Stimulated activated CD8-positive, alpha-beta memory T cell treated with anti-CD3 and anti-CD28 coated beads, Interleukin-15, amount 100 ng/mL, for 48 hours (primary cell): ENCODE measurements around the gene DRD3.

ENCODE experiments used
- DNase-seq, 2 donors: peaks; one replicate each; pipeline ENCODE4 v3.0.0-alpha.2; 2020; ENCODE audit warnings: low read depth in 2 of 2

The DRD3 gene

DNA sequence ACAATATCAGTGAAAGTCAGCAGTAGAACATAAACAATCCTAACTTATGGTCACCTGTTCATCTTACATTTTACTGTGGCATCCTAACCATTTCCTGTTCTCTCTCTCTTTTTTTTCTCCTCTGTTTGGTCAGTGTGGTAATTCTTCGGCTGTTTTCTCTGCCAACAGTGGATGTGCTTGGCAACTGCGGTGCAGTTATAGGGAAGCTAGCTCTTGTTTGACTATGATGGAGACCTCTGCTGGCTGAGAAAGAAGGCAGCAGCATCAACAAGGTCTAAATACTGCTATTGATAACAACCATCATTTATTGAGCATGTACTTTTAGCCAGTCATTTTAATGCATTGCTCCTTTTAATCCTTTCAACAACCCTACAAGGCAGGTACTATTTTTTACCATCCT lies 723 bp upstream of the DRD3 start:
- no peak for DNase-seq

GRCh38 chr3:114176890-114177289 lies 2.0 kb downstream of the DRD3 start:
- no peak for DNase-seq

GRCh38 chr3:114176487-114176886 lies 2.4 kb downstream of the DRD3 start:
- no peak for DNase-seq

- no peak for DNase-seq
Observed at GRCh38 chr3:114175204-114175987, 3.5 kb downstream of the DRD3 start.

- DNase-seq, result no peak
Observed at GRCh38 chr3:114171677-114172076, 7.2 kb downstream of the DRD3 start.

GRCh38 chr3:114168150-114168549 lies 10.7 kb downstream of the DRD3 start:
- DNase-seq, result no peak

DNA sequence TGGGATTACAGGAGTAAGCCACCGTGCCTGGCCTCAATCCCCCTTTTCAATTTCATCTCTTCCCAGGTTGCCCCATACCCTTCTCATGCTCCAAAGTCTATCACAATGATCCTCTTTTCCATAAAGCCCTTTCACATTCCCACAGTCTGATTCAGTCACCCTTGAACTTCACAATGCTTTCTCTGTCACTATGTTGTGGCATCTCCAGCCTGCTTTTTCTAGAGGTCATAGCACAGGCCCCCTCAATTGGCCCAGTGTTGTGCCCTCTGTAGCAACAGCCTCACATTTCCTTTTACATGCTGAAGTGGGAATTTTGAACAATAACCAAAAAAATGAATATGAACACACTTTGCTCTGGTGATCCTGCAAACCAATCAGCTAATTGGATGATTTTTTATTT lies 21.5 kb downstream of the DRD3 start:
- DNase-seq, result no peak

DNA sequence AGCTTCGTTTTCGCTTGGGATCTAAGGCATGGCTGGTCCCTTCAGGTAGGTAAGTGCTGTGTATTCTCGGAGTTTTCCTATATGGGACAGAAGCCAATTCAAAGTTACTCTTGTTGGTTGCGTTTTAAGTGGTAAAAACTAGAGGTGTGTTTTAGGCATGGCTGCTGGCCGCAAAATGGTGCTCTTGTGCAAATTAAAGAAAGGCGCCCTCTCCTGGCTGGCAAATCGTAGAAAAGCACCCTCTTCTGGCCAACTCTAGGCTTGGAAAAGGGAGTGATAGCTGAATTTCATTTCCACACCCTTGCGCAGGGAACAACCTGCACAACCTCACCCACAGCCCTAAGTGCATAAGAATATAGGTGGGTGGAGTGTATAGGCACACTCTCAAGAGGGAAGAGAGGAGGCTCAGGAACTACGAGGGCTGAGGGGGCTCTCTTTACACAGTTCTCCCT lies 23.5 kb downstream of the DRD3 start:
- peak in 1 of 2 donors; percentile 9 for DNase-seq

DNA sequence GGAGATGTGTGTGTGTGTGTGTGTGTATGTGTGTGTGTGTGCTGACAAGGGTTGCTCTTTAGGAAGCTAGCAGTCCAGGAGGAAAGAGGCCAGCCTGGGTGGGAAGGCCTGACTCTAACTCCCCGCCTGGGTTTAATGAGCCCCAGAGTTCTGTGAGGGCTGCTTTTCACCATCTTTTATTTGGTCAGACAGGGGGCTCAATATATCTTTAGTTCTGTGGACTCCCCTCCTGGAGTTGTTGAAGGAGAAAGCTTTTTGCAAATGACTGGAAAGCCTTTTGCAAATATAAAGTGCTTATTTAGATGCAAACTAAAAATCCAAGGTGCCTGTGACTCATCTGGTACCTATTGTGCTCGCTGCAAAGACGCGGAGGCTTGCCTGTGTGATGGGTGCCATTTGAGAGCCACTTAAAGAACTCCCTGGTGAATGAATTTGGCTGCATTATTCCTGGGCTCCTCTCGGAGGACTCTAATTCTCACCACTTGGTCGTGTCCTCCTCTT lies 24.5 kb downstream of the DRD3 start:
- no peak for DNase-seq

DNA sequence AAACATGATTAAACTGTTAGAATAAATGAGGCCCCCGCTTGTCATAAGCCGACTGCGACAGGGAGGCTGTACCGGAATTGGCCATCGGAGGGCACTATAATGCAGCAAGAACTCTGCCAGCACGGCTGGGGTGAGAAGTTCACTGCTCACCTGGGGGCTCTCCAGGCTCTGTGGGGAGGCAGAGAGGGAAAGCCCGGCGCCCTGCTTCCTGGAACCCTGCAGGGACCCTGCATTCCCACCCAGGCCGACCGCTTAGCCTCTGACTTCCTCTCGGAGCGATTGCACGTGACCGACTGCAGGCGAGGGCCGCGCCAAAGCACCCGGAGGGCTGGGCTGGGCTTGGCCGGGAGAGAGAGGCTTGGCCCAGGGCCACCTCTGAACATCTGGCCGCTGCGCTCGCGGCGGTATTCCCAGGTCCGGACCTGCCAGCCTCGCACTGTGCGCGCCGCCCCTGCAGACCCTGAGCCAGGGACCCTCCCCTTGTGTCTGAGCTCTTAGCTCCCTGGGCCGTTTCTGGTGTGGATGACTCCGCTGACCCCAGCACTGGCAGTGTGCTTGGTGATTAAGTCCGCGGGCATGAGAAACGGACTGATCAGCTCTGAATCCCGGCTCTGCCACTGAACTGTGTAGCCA lies 26.2 kb downstream of the DRD3 start:
- peak; percentile 66 to 72 for DNase-seq

GRCh38 chr3:114151091-114151490 lies 27.8 kb downstream of the DRD3 start:
- no peak for DNase-seq

GRCh38 chr3:114147251-114147650 lies 31.6 kb downstream of the DRD3 start:
- DNase-seq, result no peak

- peak; percentile 40 to 56 for DNase-seq
Observed at GRCh38 chr3:114144909-114145688, 33.8 kb downstream of the DRD3 start.

DNA sequence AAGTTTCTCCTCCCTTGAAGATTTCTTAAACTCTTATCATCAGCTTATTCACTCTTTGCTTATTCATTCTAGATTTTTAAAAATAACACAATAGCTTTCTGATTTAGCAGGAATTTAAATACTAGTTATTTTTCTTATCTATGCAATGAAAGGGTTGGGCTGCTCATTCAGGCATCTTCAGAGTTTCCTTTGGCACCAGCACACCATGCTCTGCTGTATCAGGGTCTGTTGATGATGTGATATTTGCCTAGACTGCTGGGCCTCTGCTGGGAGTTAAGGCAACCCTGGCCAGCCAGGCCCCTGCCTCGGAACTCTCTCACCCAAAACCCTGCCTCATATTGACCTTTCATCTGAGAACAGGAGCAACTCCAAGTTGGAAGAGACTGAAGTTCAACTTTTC lies 35.0 kb downstream of the DRD3 start:
- no peak for DNase-seq

- no peak for DNase-seq
Observed at GRCh38 chr3:114139836-114140235, 39.0 kb downstream of the DRD3 start.

GRCh38 chr3:114133947-114134346 lies 44.9 kb downstream of the DRD3 start:
- DNase-seq, result no peak

DNA sequence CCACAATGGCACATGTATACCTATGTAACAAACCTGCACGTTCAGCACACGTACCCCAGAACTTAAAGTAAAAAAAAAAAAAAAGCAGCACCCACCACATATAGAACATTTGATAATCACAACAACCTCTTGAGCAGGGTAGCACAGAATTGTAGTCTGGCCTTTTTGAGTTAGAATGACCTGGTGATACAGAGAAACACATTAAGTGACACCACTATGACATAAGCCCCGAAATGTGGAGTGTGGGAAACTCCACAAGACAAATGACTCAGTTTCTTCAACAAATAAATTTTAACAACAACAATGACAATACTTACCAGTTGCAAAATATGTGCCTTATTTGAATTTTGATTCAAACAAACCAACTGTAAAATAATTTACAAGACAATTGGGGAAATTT lies 46.4 kb downstream of the DRD3 start:
- no peak for DNase-seq

DNA sequence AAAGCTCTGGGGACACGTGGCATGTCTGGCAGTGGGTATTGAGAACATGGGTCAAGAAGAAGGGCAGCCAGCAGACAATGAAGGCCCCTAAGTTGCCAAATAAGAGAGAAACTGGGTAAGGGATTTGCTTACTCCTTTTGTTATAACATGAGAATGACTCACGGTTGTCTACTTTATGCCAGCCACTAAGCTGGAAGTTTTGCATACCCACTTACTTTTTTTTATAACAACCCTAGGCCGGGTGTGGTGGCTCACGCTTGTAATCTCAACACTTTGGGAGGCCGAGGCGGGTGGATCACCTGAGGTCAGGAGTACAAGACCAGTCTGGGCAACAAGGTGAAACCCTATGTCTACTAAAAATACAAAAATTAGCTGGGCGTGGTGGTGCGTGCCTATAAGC lies 50.0 kb downstream of the DRD3 start:
- DNase-seq, result no peak

GRCh38 chr3:114128231-114128630 lies 50.6 kb downstream of the DRD3 start:
- no peak for DNase-seq

DNA sequence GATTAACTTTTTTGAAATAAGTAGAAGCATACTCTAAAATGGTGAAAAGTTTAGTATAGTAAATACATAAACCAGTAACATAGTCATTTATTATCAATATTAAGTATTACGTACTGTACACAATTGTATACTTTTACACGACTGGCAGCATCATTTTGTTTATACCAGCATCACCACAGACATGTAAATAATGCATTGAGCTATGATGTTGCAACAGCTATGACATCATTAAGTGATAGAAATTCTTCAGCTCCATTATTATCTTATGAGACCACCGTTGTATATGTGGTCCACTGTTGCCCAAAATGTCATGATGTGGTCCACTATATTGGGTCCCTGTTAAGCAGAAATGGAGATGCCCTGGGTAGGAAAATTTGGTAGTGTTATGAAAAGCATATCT lies 51.3 kb downstream of the DRD3 start:
- DNase-seq, result no peak

DNA sequence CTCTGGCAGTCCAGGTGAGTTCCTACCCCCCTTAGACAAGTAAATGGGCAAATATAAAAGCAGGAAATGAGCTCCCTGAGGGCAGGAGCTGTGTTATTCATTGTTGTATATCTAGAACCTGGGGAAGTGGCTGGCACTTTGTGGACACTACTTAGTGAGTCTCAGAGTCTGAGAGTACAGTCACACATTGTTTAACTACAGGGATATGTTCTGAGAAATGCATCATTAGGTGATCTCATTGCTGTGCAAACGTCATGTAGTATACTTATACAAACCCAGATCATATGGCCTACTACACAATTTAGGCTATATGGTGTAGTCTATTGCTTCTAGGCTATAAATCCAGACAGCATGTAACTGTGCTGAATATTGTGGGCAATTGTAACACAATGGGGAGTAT lies 52.4 kb downstream of the DRD3 start:
- no peak for DNase-seq

GRCh38 chr3:114122027-114122709 lies 56.7 kb downstream of the DRD3 start:
- DNase-seq, result no peak
